SK-N-DZ (cell line): ENCODE measurements around the gene AGO1.
"Not testable (repeated sequence)": the region's sequence is repeated elsewhere in the genome, so short reads cannot be mapped to it uniquely, and the experiment has no call there.

Experiments used
- DNase-seq: peaks from one replicate; pipeline ENCODE4 v3.0.0-alpha.2; 2015; ENCODE audit warnings: low spot score

The AGO1 gene

GRCh38 chr1:35869245-35869950, 13.6 kb upstream of the AGO1 start:
- peak; percentile 16 for DNase-seq

- DNase-seq: no peak
These were observed 12.2 kb upstream of the AGO1 start for GRCh38 chr1:35870651-35871309.

GRCh38 chr1:35873243-35873750, 9.7 kb upstream of the AGO1 start:
- no peak for DNase-seq

DNA sequence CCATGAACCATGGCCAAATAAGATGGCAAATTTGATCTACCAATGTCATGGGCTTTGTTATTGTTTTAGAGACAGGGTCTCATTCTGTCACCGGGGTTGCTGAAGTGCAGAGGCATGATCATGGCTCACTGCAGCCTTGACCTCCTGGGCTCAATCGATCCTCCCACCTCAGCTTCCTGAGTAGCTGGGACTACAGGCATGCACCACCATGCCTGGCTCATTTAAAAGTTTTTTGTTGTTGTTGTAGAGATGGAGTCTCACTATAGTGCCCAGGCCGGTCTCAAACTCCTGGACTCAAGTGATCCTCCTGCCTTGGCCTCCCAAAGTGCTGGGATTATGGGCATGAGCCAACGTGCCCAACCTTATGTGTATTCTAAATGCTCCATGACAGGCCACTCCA, 8.9 kb upstream of the AGO1 start:
- DNase-seq: not testable (repeated sequence)

- DNase-seq: no peak
These were observed 6.0 kb upstream of the AGO1 start for GRCh38 chr1:35876988-35877387.

DNA sequence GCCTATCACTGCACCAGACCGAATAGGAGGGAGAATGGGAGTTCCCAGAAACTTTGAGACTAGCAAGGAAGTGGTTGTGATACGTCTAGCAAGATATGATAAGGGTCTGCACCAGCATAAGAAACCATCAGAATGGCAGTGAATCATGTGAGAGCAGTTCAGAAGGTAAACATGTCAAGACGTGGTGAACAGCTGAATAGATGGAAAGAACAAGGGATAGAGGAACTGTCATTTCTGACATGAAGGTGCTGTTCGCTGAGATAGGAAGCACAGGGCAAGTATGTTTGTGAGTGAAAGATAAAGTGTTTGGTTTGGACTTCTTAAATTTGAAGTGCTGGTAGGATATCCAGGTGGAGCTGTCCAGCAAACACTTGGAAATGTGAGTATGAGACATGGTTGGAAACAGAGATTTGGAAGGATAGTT, 1.1 kb upstream of the AGO1 start:
- DNase-seq: no peak

- peak; percentile 50 for DNase-seq
These were observed 444 bp upstream of the AGO1 start for GRCh38 chr1:35882586-35882944.

DNA sequence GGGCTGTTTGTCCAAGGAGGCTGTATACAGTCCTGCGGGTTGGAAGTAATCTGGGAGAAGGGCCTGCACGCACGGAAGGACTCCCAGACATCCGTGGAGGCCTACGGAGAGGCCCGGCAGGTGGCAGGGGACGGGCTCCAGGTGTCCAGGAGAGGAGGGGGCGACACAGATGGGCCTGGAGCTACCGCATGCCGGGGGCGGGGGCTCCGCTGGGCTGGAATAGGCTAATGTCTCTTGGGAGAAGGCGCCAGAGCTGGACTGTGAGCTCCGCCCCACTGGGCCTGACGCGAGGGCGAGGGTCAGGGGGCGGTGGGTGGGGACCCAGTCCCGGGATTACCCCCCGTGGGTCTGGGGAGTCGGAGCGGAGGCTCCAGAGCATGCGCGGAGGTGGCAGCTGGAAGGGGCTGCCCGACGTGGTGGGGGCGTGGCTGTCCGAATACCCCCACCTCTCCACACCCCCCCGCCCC, 659 bp downstream of the AGO1 start:
- DNase-seq: peak; percentile 81

DNA sequence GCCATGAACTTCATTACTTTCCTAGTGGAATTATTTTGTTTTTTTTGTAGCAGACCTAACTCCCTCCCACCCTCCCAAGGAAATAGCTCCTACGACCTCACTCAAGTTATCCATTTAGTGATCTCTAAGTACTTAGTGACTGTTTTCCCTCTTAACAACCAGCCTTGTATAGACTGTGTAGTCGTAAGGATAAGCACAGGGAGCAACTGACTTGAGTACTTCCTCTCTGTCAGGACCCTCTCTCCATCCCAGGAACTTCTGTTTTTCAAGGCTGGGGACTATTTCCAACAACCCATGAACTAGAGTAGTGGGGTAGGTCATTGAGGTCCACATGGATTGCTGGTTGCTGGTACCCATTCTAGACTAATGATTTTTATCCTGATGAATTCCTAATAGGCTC, 1.9 kb downstream of the AGO1 start:
- DNase-seq: no peak

GRCh38 chr1:35885961-35886558, 3.1 kb downstream of the AGO1 start:
- peak; percentile 23 for DNase-seq

DNA sequence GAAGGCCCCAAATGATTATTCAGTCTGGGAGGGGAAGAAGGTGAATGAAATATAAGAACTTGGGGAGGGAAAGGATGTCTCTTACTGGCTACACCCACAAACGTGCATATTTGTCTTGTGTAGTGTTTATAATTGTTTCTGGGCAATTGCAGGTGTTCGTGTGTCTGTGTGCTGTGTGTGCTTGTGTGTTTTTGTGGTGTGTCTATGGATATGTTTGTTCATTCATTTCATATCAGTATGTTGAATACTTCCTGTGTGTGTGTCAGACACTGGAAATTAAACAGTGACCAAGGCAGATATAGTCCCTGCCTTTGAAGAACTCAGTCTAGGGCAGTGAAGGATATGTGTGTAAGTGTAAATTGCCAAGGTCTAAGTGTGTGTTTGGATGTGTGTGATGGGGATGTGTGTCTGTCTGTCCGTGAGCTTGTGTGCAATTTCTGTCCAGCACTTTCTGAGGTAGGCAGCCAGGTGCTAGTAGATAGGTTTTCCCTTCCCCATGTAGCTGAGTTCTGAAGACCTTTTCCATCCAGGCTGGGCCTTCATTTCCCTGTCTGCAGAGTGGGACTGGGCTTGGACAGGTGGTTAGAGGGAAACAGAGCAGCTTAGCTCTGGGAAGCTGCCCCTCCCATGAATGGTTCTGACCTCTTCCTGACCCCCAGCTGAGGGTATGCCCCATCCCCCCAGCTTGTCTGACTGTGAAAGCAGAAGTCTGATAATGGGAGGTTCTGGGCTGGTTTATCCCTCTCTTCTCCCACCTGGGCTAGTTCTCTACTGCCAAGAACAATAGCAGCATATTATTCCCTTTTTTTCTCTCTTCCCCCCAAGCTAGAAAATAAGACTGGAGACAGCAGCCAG, 3.8 kb downstream of the AGO1 start:
- peak; percentile 57 for DNase-seq

DNA sequence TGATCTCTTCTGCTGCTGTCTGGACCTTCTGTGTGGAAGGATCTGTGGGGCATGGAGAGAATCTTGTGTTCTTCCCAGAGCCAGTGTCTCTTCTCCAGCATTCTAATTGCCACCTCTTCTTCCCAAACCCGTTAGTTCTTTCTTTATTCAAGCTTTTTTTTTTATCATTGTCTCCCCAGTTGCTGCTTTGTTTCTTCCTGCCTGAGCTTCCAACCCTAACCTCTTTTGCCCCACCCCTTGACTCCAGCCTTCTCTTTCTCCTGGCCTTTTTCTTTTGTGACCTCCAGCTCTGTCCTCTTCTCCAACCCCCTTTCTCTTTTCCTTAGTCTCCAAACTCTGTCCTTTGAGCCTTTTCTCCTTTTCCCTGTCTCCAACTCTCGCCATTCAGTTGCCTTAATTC, 4.5 kb downstream of the AGO1 start:
- no peak for DNase-seq

GRCh38 chr1:35888255-35888654, 5.2 kb downstream of the AGO1 start:
- DNase-seq: no peak

DNA sequence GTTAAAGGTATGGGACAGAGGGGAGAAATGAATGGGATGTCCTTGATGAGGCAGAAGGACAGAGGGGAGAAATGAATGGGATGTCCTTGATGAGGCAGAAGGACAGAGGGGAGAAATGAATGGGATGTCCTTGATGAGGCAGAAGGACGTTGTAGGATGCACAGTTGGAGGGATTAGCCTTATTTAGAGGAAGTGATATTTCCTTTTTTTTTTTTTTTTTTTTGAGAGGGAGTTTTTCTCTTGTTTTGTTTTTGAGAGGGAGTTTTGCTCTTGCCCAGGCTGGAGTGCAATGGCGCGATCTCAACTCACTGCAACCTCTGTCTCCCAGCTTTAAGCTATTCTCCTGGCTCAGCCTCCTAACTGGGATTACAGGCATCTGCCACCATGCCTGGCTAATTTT, 6.0 kb downstream of the AGO1 start:
- not testable (repeated sequence) for DNase-seq

- no peak for DNase-seq
These were observed 10.3 kb downstream of the AGO1 start for GRCh38 chr1:35893051-35893879.

DNA sequence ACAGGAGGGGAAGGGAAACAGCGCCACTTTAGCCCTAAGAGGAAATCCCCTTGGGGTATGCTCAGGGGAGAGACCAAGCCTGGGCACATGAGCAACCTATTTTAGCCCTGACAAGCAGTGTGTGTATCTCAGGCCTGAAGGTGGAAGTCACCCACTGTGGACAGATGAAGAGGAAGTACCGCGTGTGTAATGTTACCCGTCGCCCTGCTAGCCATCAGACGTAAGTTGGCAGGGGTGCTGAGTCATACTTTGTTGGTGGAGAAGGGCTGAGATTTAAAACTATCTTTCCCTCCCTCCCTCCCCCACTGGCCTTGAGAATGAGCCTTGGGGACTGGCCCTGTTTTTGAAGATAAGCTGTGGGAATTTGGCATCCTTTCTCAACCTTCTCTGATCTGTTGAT, 11.2 kb downstream of the AGO1 start:
- DNase-seq: no peak

- no peak for DNase-seq
These were observed 11.6 kb downstream of the AGO1 start for GRCh38 chr1:35894656-35895055.

- DNase-seq: no peak
These were observed 16.9 kb downstream of the AGO1 start for GRCh38 chr1:35899941-35900340.

GRCh38 chr1:35901235-35901634, 18.2 kb downstream of the AGO1 start:
- DNase-seq: no peak

- DNase-seq: no peak
These were observed 19.7 kb downstream of the AGO1 start for GRCh38 chr1:35902671-35903070.

- DNase-seq: no peak
These were observed 31.7 kb downstream of the AGO1 start for GRCh38 chr1:35914717-35915116.
